ENCODE results near the gene DPAGT1. TPM values are rescaled to one million over a fixed set of nuclear protein-coding genes. Genes with fewer than 3 reads are reported as not detected.

The DPAGT1 gene
- total and polyA plus RNA-seq, 2 of the 8 experiments (the other 6 are each of a cell fraction or from before 2014, with no cell fraction given), result 59.8 to 236 TPM

GRCh38 chr11:119054418-119054817 is 47.2 kb downstream of the DPAGT1 start:
- Histone ChIP-seq H3K14ac (ENCODE audit: insufficient read length) (no peak overlapping the region), H3K4me1 (replicated peaks in 1 of 4; ENCODE audit: control insufficient read depth in 3 of 4, insufficient read depth in 4 of 4, low read length in 3 of 4) (peaks cover 0 to 8% (median 3%) of the 10 kb centered on the region in 4 experiments; a peak in 5 of 7 replicates), H3K79me2 (ENCODE audit: control insufficient read depth in 1 of 2, insufficient read depth in 2 of 2, low read length in 2 of 2) (peaks cover 8 to 21% of the 10 kb centered on the region in 2 experiments; a peak in 3 of 4 replicates), H3K27me3 (replicated peaks in 1 of 4; ENCODE audit: control insufficient read depth in 3 of 4, extremely low read depth in 1 of 4, insufficient read depth in 3 of 4, low read length in 3 of 4) (no peaks in the 10 kb centered on the region), H2BK120ac (replicated peaks; ENCODE audit: low read depth, low read length) (no peak overlapping the region), H3K23me2 (ENCODE audit: low read depth, low read length) (peaks cover 4% of the 10 kb centered on the region), H3K9me3 (ENCODE audit: insufficient read depth in 2 of 2, low read depth in 1 of 2, low read length in 1 of 2) (no peaks in the 10 kb centered on the region; a peak in 1 of 4 replicates), H2BK20ac (ENCODE audit: low read length) (no peak overlapping the region), H3K79me1 (ENCODE audit: low read depth, low read length) (peaks cover 16% of the 10 kb centered on the region), H2AFZ (ENCODE audit: low read length) (no peak overlapping the region), H4K91ac (replicated peaks; ENCODE audit: insufficient read length, low read length) (no peak overlapping the region), H3K9ac (replicated peaks in 1 of 4; ENCODE audit: extremely low read depth in 1 of 4, low read depth in 3 of 4, low read length in 3 of 4) (no peak overlapping the region), H3K18ac (ENCODE audit: extremely low read depth, low read length) (no peak overlapping the region), H2AK5ac (ENCODE audit: low read depth, low read length) (no peak overlapping the region), H3K27ac (ENCODE audit: low read depth, low read length) (no peak overlapping the region), H4K8ac (ENCODE audit: extremely low read depth, insufficient read depth, low read length) (peak overlapping the region; percentile 71; the same call in 1 of the 2 replicates), H3K4me2 (ENCODE audit: insufficient read depth in 1 of 2, low read depth in 2 of 2, low read length in 2 of 2) (no peak overlapping the region), H4K20me1 (replicated peaks in 1 of 2; ENCODE audit: control insufficient read depth in 1 of 2, insufficient read depth in 2 of 2, low read length in 2 of 2) (peaks cover 3 to 26% of the 10 kb centered on the region in 2 experiments), H3K56ac (replicated peaks; ENCODE audit: insufficient read length, low read depth, low read length) (no peak overlapping the region), H3K23ac (ENCODE audit: insufficient read length) (no peak overlapping the region), H4K5ac (ENCODE audit: insufficient read length, low read depth, low read length) (no peak overlapping the region), H2BK12ac (ENCODE audit: low read depth, low read length) (no peak overlapping the region), H3K4me3 (ENCODE audit: extremely low read depth in 1 of 4, insufficient read depth in 2 of 4, low read depth in 3 of 4, low read length in 4 of 4) (no peak overlapping the region), H3K36me3 (ENCODE audit: control insufficient read depth in 2 of 4, insufficient read depth in 4 of 4, low read length in 3 of 4) (peaks cover 39 to 58% (median 56%) of the 10 kb centered on the region in 4 experiments), H2BK15ac (ENCODE audit: low read length) (no peak overlapping the region), H3K4ac (replicated peaks; ENCODE audit: insufficient read length, low read depth, low read length) (no peak overlapping the region), H2BK5ac (ENCODE audit: low read depth, low read length) (no peak overlapping the region)
- CTCF ChIA-PET (ENCODE audit: partially characterized antibody), result interaction anchor here (0.8 to 2.0 kb wide), 6 partner anchors 9 to 115 kb away, joined by 3 to 9 read pairs (median 5); partner anchors contain the start of genes SLC37A4 and VPS11
- WGBS, 2 experiments (ENCODE audit: extremely low coverage in 1 of 2, insufficient coverage in 1 of 2, insufficient read length in 1 of 2, insufficient replicate concordance in 2 of 2, low coverage in 1 of 2, low lambda C conversion rate in 2 of 2, missing lambda C conversion rate in 1 of 2), result 92% methylated on average over 10 of the region's 10 CpGs; no CpG with 5 or more reads in 1 of the 2 experiments
- POLR2A ChIA-PET (ENCODE audit: partially characterized antibody), result interaction anchor here (1.2 to 5.1 kb wide), 5 partner anchors 10 to 41 kb away, joined by 4 to 56 read pairs (median 27); partner anchors contain the start of genes RPS25, SLC37A4 and TRAPPC4
- DNase-seq (ENCODE audit: low read depth in 1 of 2, low spot score in 2 of 2), result no peak
- FAIRE-seq, result no peak
- no peak for TF ChIP-seq CBX5 (IDR thresholded peaks at IDR 0.05; ENCODE audit: low read depth, low read length)
- no peak for TF ChIP-seq CEBPB (IDR thresholded peaks at IDR 0.05; ENCODE audit: low read depth, low read length)
- no peak for TF ChIP-seq KDM1A (IDR thresholded peaks at IDR 0.05; ENCODE audit: borderline replicate concordance, low read length)
- no peak for TF ChIP-seq MAX (IDR thresholded peaks at IDR 0.05)
- no peak for TF ChIP-seq ATF3 (IDR thresholded peaks at IDR 0.05; ENCODE audit: insufficient read depth, low read depth, low read length)
- no peak for TF ChIP-seq TBP (IDR thresholded peaks at IDR 0.05; ENCODE audit: low read depth, low read length)
- no peak for TF ChIP-seq FOSL1 (IDR thresholded peaks at IDR 0.05; ENCODE audit: insufficient read depth, low read depth, low read length)
- TF ChIP-seq TCF12 (IDR thresholded peaks at IDR 0.05; ENCODE audit: low read depth, low read length), result no peak
- TF ChIP-seq SP4 (IDR thresholded peaks at IDR 0.05; ENCODE audit: low read length), result no peak
- no peak for TF ChIP-seq GABPA (IDR thresholded peaks at IDR 0.05; ENCODE audit: borderline replicate concordance, insufficient read depth, low read length)
